HEK293T (cell line): ENCODE results near the gene WDR44.

ENCODE experiments used
- ARNT ChIP-seq: fragments of 450-650 bp; IDR thresholded peaks from 2 replicates; pipeline ENCODE4 v1.6.1; 2017; ENCODE audit warnings: mild to moderate bottlenecking
- SP1 ChIP-seq: fragments of 450-650 bp; IDR thresholded peaks from 2 replicates; pipeline ENCODE4 v1.6.1; 2017
- ZNF384 ChIP-seq: fragments of 450-650 bp; IDR thresholded peaks from 2 replicates; pipeline ENCODE4 v1.6.1; 2016

DNA sequence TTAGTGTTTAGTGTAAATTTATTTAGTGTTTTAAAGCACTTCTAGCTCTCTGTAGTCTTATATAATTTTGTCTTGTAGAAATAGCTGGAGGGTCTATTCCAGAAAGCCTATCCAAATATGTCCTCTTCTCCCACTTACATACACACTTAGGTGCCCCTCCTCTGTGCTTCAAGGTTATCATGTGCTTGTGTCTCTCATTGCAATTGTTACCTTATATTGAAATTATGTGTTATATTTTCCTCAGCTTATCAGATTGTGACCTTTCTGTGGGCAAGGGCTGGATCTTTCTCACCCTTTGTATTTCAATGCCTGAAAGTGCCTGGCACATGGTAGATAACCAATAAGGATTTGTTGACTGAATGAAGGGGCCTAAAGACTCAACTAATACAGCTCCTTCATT is 18.4 kb downstream of the WDR44 start:
- TF ChIP-seq SP1 (no peak), ARNT (no peak), ZNF384 (no peak)
